IPS-NIHi11 (cell line): ENCODE data around the gene MAP6D1.

Source experiments
- DNase-seq: peaks from one replicate; pipeline ENCODE4 v3.0.0; 2012; ENCODE audit warnings: mixed read lengths, low spot score

MAP6D1 gene

GRCh38 chr3:183825456-183826161 lies at the start of gene MAP6D1:
TSS of gene MAP6D1 (minus strand) at chr3:183825577. CDS start at chr3:183825547, 30 bp downstream.
- peak; percentile 94 for DNase-seq

DNA sequence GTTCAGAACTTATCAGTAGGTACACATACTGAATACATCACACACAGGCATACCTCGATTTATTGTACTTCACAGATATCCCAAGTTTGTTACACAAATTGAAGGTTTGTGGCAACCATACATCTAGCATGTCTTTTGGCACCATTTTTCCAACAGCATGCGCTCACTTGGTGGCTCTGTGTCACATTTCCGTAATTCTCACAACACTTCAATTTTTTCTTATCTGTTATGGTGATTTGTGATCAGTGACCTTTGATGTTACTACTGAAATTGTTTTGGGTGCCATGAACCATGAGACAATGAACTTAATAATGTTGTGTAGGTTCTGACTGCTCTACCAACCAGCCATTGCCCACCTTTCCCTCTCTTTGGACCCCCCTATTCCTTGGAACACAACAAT lies 48.5 kb upstream of the MAP6D1 start:
- no peak for DNase-seq

DNA sequence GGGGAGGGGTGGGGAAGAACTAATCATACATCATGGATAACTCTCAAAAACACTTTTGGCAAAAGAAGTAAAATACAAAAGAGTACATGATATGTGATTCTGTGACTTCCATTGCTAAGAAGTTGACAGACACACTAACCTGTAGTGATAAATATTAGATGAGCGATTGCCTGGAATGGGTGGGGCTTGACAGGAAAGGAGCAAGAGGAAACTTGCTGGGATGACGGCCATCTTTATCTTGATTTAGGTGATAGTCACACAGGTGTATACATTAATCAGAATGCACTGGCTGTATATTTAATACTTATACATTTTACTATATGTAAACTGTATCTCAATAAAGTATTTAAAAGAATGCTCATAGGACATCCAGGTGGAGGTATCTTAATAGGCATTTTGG lies 46.2 kb upstream of the MAP6D1 start:
- no peak for DNase-seq

- no peak for DNase-seq
These were observed 45.2 kb upstream of the MAP6D1 start for GRCh38 chr3:183870563-183870962.

GRCh38 chr3:183868796-183869195 lies 43.4 kb upstream of the MAP6D1 start:
- DNase-seq: no peak

DNA sequence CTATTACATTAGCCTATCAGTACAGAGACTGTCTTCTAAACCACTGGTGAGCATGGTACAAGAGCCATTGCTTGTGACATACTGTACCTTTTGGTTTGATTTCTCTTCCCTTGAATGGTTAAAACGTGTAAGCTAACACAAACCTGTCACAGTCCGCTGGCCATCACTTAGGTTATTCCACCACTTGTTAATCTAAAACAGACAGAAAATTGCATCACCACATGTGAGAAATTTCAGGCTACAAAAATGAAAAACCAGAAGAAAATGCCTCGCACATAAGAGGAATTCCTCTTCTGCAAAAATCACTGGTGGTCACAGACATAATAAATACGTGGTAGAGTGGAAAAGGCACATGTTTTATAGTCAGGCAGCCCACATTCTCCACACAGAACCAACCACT lies 37.2 kb upstream of the MAP6D1 start:
- no peak for DNase-seq

DNA sequence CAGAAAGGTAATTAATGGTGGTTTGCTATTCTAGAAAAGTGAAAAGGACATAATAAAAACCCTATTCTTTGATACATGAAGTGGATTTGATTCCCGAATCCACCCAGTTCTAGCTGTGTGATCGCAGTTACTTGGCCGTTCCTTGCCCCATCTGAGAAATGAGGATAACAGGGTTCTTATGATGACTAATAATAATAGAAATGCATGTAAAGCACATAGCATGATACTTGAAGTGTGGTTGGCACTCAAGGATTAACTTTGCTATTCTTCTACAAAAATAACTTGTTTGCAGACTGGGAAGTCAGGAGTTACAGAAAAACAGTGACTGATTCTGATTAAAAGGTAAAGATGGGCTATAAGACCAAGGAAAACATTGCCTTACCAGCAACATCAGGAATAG lies 32.5 kb upstream of the MAP6D1 start:
- DNase-seq: no peak

GRCh38 chr3:183854318-183855035 lies 29.1 kb upstream of the MAP6D1 start:
- no peak for DNase-seq

DNA sequence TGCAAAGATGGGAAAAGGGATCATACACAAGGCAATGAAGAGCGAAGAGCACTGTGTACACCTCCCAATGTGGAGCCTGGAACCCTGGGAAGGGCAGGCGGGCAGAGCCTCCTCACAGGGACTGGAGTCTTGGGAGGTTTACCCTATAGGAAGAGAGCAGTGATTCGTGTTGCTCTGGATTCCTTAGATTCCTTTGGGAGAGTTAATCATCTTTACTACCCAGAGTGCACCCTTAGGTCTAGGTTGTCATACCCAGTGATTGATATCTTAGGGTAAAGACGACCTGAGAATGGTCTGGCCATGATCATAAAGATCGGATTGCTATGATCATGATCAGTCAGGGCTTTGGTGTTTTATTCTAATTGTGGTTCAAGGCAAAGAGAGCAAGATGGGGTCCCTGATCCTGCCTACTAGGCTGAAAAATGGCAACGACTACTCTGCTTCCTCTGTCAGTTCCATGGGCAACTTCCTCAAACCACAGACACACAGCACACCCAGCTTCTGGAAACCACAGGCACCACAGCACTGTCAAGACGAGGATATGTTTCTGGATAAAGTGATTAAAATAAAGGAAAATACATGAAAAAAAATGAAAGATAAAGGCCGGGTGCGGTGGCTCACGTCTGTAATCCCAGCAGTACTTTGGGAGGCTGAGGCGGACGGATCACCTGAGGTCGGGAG lies 20.4 kb upstream of the MAP6D1 start:
- DNase-seq: no peak

DNA sequence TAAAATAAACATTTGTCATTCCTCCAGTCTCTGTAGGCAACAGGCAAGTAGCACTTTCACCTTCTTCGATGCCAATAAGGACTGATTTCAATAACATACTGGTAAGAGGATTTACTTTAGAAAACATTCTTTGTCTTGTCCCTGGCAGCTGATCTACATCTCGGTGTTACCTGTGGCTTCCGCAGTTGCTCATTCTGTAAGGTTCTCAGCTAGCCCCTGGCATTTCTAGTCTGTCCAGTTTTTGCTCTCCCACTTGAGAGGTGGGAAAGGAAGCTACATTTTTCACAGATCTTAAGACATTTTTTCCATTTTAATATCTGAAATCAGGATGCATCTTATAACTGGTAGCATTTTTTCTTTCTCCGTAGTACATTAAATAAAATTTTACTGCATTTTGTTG lies 19.7 kb upstream of the MAP6D1 start:
- no peak for DNase-seq

DNA sequence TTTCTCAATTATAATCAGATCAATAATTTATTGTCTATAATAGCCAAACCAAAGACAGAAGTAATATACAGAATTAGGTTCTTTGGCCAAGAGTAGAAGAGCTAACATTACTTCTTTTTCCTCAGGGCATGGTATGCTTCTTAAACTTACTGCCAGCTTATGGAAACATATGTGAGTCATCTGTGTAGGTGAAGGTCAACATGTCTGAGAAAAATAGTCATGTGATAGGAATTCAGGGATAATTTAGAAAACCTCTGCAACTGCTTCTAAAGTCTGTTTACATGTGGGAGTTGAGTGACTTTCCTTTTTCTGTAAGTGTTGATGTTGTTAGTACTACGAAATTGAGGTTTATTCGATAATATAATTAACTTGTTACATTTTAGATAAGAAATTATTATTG lies 19.2 kb upstream of the MAP6D1 start:
- DNase-seq: no peak

GRCh38 chr3:183839751-183840150 lies 14.4 kb upstream of the MAP6D1 start:
- no peak for DNase-seq

DNA sequence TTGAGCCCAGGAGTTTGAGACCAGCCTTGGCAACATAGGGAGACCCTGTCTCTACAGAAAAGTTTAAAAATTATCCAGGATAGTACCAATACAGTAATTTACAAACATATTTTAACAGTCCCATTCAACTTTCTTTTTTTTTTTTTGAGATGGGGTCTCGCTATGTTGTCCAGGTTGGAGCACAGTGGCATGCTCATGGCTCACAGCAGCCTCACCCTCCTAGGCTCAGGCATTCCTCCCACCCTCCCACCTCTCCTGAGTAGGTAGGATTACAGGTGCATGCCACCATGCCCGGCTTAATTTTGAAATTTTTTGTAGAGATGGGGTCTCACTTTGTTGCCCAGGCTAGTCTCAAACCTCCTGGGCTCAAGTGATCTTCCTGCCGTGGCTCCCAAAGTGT lies 12.5 kb upstream of the MAP6D1 start:
- DNase-seq: no peak

DNA sequence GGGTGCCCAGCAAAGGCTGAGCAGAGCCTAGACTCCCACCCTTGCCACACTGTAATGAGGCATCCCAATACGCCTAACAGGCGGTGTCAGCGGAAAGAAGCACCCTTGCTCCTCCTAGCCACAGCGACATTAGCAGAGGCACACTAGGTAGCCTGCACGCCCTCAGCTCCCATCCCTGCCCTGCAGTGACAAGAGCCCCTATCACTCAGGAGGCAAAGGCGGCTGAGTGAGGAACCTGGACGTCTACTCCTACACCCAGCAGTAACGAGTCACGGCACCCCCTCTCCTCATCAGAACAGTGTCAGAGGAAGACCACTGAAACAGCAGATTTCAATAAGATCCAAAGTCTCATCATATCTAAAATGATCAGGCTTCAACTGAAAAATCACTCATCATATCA lies 12.0 kb upstream of the MAP6D1 start:
- DNase-seq: no peak

DNA sequence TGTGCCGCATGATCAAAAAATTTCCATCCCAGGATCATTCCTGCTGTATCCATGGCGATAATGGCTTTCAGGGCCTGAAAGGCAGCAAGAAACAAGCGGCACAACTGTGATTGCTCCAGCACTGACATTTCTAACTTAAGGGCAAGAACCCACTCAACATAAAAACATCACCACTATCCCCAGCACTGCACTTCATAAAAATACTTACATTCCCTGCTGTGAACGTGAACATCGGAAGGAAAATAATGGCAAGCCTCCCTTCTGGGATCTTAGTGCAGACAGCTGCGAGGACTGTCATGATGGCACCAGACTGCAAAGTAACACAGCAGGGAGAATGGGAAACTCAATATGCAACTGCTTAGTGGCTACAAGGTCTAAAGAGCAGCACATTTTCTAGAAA lies 8.1 kb upstream of the MAP6D1 start:
- DNase-seq: no peak

DNA sequence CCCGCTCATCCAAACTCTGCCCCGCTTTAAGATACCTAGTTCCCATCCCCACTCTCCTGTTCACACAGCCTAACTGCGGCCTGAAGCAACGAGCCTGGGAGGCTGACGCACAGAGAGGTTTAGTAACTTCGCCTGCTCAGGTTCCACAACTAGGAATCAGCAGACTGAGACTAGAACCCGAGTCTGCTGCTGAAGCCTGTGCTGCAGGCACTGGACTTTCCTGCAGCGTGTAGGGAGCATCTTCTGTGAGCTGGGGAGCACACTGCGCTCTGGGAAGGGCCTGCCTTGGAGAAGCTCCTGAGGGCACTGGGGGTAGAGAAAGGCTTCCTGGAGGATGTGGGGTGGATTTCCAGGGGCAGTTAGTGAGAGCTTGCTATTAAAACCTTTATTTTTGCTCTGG lies 4.8 kb upstream of the MAP6D1 start:
- no peak for DNase-seq

DNA sequence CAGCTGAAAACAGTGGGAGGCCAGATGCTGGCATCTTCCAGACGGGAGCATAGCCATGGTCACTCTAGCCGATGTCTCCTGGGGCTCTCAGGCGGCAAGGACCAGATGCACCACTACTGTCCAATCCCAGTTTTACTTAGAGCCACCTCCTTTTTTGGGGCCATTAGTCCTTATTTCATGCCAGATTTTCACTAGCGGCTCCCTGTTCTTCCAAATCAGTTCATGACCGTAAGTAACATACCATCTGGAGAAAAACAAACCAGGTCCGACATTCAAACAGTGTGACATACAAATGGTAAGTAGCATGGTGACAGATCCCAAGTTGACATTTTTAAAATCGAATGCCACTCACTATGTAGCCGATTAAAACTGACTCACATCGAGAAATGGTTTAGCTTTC lies 4.1 kb upstream of the MAP6D1 start:
- no peak for DNase-seq

DNA sequence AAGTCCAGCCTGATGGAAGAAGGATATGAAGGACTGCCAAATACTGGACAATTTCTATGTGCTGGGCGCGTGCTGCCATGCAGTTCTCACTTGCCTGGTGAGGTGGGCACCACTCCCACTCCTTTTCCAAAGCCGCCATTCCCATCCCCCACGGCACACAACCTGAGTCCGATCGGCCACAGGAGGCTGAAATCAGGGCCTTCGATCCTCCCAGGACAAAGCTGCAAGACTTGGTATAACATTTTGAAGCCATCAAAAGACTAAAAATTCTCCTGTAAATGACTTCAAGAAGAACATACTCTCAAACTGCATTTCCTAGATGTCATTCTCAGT lies 3.1 kb upstream of the MAP6D1 start:
- DNase-seq: no peak

DNA sequence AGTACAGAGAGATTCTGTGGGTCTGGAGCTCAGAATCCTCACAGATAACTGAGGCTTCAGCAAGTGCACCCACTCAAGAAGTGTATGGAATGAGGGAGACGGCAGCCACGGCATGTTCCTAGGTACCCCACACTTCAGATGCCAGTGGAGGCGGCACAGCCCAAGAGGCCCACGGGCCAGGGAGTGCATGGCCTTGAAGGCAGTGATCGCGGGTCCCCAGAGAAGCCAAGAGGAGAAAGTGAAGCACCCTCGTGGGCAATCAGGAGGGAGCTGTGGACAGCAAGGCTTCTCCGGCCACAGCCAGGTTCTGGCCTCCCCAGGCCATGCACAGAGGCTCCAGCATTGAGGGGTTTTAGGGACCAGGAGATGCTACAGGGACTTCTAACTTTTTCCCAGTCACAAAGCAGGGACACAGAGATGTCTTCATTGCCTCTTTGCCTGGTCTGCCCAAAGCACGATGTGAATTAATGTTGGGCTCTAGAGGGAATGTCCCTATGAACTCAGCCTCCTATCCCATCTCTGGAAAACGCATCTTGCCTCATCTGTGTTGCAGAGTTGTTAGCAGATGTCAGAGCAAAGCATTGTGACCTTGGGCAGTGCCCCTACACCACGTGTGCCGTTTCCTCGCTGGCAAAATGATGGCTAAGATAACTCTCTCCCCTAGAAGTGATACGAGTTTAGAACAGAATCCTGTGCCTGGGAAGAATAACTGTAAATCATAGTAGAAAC lies 2.6 kb upstream of the MAP6D1 start:
- DNase-seq: no peak

- no peak for DNase-seq
These were observed 1.3 kb upstream of the MAP6D1 start for GRCh38 chr3:183826448-183827250.

DNA sequence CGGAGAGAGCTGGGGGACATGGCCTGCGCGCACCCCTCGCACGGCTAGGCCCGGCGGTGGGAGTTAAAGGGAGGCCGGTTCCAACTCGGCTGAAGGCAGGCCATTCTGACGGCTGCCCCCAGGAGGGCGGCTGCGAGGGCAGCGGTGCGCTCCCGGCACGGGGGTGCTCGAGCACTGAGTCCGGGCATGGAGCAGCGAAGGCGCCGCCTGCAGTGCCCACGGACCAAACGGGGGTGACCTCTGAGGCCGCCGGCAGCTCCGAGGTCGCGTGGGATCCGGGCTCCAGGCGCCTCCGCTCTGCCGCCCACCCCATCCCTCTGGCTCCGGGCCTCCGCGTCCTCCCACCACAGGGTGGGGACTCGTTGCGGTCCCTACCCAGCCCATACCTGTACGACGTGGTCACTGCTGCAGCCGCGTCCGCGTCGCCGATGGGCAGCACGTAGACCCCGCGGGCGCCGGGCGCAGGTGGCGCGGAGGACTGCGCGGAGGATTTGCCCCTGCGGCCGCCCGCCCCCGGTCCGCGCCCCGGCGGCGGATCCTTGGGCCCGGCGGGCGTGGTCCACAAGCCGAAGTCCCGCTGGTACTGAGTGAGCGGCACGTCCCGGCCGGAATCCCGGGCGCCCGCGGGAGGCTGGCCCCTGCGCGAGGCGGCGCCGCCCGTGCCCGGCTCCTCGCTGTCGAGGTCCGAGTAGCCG lies 469 bp downstream of the MAP6D1 start:
- peak; percentile 73 for DNase-seq
